Activated T-helper 2 cell treated with anti-CD3 and anti-CD28 coated beads, Interferon-gamma antibody, Interleukin-2, Interleukin-4, amounts not matched to agents 10 μg/mL and 5 μg/mL and 100 μg/mL, durations not matched to agents 14 hours and 24 hours and 36 hours (primary cell): ENCODE results near the gene EIF4H. TPM values are rescaled to one million over a fixed set of nuclear protein-coding genes. Genes with fewer than 3 reads are reported as not detected.

Source experiments
- total RNA-seq: library from RNA; stranded (reverse); gene quantifications from 2 replicates; pipeline ENCODE4 v1.2.3, GENCODE V29; 2022

Gene EIF4H
- total RNA-seq, 1 donor from 2014 or later = 367 TPM

Other genes starting within 250 kb of the EIF4H start
- gene ELN, start 146.2 kb upstream of the EIF4H start, total RNA-seq = not detected in 2 replicates
- 29.6 and 34.4 TPM in 2 replicates for gene LIMK1, start 90.6 kb upstream of the EIF4H start, total RNA-seq
- gene LAT2, start 35.6 kb downstream of the EIF4H start, total RNA-seq = 20.2 and 22.2 TPM in 2 replicates
- gene RFC2, start 80.0 kb downstream of the EIF4H start, total RNA-seq = 82.9 and 85.2 TPM in 2 replicates
- 2.1 and 2.7 TPM in 2 replicates for gene CLIP2, start 115.1 kb downstream of the EIF4H start, total RNA-seq